Measurements from ENCODE around the gene AKR1B1.

AKR1B1 gene

GRCh38 chr7:134444961-134445315 lies 14.0 kb downstream of the AKR1B1 start:
- TF ChIP-seq CTCF (IDR thresholded peaks at IDR 0.05; ENCODE audit: low read length): no peak
- TF ChIP-seq EZH2phosphoT487 (IDR thresholded peaks at IDR 0.05; ENCODE audit: low read length): no peak
- TF ChIP-seq EZH2 (optimal IDR thresholded peaks at IDR 0.05; ENCODE audit: low read depth, low read length): no peak
- Histone ChIP-seq H3K9me2 (replicated peaks; ENCODE audit: insufficient read depth, low read length) (no peaks in the 10 kb centered on the region), H3F3A (ENCODE audit: insufficient read depth, low read length) (no peaks in the 10 kb centered on the region), H3K36me3 (replicated peaks; ENCODE audit: insufficient read depth, low read length) (peaks cover 29% of the 10 kb centered on the region), H2AFZ (ENCODE audit: low read length) (no peak overlapping the region), H3K9me3 (replicated peaks; ENCODE audit: insufficient read depth, low read length) (no peaks in the 10 kb centered on the region), H3K79me2 (ENCODE audit: low read length) (no peaks in the 10 kb centered on the region; the same call in 1 of the 2 replicates), H3K9ac (ENCODE audit: low read length) (no peak overlapping the region), H3K4me2 (ENCODE audit: low read depth, low read length) (no peak overlapping the region), H3K27me3 (replicated peaks; ENCODE audit: insufficient read depth, low read length) (no peaks in the 10 kb centered on the region), H3K27ac (ENCODE audit: low read length) (no peak overlapping the region), H3K4me1 (ENCODE audit: low read length) (no peaks in the 10 kb centered on the region), H3K4me3 (ENCODE audit: low read length) (no peak overlapping the region), H4K20me1 (ENCODE audit: insufficient read depth, low read length) (no peaks in the 10 kb centered on the region)
- DNase-seq: no peak

DNA sequence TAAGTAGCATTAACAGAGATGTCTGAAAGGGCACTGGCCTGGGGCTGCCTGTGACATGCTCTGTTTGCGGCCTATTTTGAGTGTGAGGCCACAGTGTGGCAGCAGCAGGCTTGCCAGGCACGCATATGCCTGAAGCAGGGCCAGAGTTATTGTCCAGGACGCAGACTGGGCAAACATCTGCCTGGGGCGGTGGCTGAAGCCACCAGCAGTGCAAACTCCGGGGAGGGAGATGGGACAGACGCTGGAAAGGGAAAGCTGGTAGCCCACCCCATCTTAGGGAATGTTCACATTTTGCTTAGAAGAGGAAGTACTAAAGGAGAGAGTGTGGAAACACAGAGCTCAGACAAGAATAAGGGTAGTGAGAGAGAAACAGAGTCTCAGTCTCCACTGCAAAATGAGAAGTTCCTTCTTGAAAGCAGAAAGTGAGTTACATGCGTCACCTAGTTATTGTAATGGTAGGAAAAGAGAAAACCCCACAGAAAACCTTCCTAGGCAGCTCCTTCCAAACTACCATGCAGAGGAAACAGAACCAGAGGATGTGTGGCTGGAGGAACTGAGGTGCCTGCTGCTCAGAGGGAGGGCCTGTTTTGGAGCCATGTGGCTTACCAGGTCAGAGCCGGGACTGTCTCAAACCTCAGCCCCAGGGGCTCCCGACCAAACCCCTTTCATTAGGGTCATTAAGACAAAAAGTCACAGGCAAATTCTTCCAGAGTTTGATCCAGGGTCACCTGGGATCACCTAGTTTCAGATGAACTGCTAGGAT lies 14.5 kb downstream of the AKR1B1 start:
- no peaks in the 10 kb centered on the region for H3K79me2 ChIP-seq (ENCODE audit: low read length)
- no peaks in the 10 kb centered on the region for H3K9me2 ChIP-seq (replicated peaks; ENCODE audit: insufficient read depth, low read length)
- H3F3A ChIP-seq (ENCODE audit: insufficient read depth, low read length): no peaks in the 10 kb centered on the region
- H3K36me3 ChIP-seq (replicated peaks; ENCODE audit: insufficient read depth, low read length): peaks cover 29% of the 10 kb centered on the region
- H3K9ac ChIP-seq (ENCODE audit: low read length): no peak overlapping the region
- H3K9me3 ChIP-seq (replicated peaks; ENCODE audit: insufficient read depth, low read length): no peaks in the 10 kb centered on the region
- no peak overlapping the region for H2AFZ ChIP-seq (ENCODE audit: low read length)
- H3K4me1 ChIP-seq (ENCODE audit: low read length): no peaks in the 10 kb centered on the region
- H3K27ac ChIP-seq (ENCODE audit: low read length): no peak overlapping the region
- TF ChIP-seq CTCF (IDR thresholded peaks at IDR 0.05; ENCODE audit: low read length) (no peak), EZH2 (optimal IDR thresholded peaks at IDR 0.05; ENCODE audit: low read depth, low read length) (no peak), EZH2phosphoT487 (IDR thresholded peaks at IDR 0.05; ENCODE audit: low read length) (no peak)
- H3K27me3 ChIP-seq (replicated peaks; ENCODE audit: insufficient read depth, low read length): no peaks in the 10 kb centered on the region
- no peak overlapping the region for H3K4me3 ChIP-seq (ENCODE audit: low read length)
- DNase-seq: no peak
- H4K20me1 ChIP-seq (ENCODE audit: insufficient read depth, low read length): no peaks in the 10 kb centered on the region
- no peak overlapping the region for H3K4me2 ChIP-seq (ENCODE audit: low read depth, low read length)

DNA sequence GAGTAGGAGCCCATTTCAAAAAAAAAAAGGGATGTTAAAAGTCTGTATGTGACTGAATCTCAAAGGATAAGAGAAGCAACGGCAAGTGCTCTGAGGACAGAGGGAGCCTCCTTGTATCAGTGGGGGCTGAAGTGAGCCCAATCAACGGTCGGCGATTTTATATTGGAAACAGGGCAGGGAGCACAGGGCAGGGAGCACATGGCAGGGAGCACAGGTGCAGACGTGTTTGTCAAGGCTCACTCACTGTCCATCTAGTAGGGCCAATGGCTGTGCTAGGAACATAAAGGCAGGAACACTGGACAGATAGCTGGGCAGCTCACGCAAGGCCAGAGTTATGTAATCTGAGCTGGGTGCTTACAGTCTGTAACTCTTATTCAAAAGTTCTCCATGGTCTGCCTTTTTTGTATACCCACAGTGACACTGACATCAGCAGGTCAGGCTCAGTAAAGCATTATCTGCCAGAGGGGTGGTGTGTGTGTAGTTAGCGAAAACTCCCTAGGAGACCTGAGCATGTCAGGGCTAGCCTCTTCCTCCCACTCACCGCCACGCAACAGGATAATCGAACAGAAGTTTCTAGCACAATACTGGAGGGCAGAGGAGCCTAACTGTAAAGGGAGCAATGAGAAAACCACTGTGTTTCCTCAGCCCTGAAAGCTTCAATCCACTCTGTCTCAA lies 15.4 kb downstream of the AKR1B1 start:
- peaks cover 29% of the 10 kb centered on the region for H3K36me3 ChIP-seq (replicated peaks; ENCODE audit: insufficient read depth, low read length)
- no peak overlapping the region for H3K4me3 ChIP-seq (ENCODE audit: low read length)
- no peak overlapping the region for H3K4me2 ChIP-seq (ENCODE audit: low read depth, low read length)

More for the DNA sequence above, 15.4 kb downstream of the AKR1B1 start:
- no peak for TF ChIP-seq EZH2 (optimal IDR thresholded peaks at IDR 0.05; ENCODE audit: low read depth, low read length)
- TF ChIP-seq EZH2phosphoT487 (IDR thresholded peaks at IDR 0.05; ENCODE audit: low read length): no peak
- TF ChIP-seq CTCF (IDR thresholded peaks at IDR 0.05; ENCODE audit: low read length): no peak
- Histone ChIP-seq H3K27me3 (replicated peaks; ENCODE audit: insufficient read depth, low read length) (no peaks in the 10 kb centered on the region), H4K20me1 (ENCODE audit: insufficient read depth, low read length) (no peaks in the 10 kb centered on the region), H3K9me3 (replicated peaks; ENCODE audit: insufficient read depth, low read length) (no peaks in the 10 kb centered on the region), H3K4me1 (ENCODE audit: low read length) (no peaks in the 10 kb centered on the region), H3K79me2 (ENCODE audit: low read length) (no peaks in the 10 kb centered on the region), H3F3A (ENCODE audit: insufficient read depth, low read length) (no peaks in the 10 kb centered on the region), H3K27ac (ENCODE audit: low read length) (no peak overlapping the region), H2AFZ (ENCODE audit: low read length) (no peak overlapping the region), H3K9me2 (replicated peaks; ENCODE audit: insufficient read depth, low read length) (no peaks in the 10 kb centered on the region), H3K9ac (ENCODE audit: low read length) (no peak overlapping the region)
- no peak for DNase-seq
